HK-2 (cell line): ENCODE data around the gene SCYGR8.
A peak's percentile ranks its signal among the peaks of the same experiment; 100 is the strongest.
"Not testable (repeated sequence)": the region's sequence is repeated elsewhere in the genome, so short reads cannot be mapped to it uniquely, and the experiment has no call there.

ENCODE experiments used
- DNase-seq: peaks from one replicate; pipeline ENCODE4 v3.0.0-alpha.2; 2018; ENCODE audit not compliant: unreplicated experiment

The SCYGR8 gene

GRCh38 chr2:227745594-227745993 lies at the start of gene SCYGR8:
Gene SCYGR8, plus strand, starts transcription at chr2:227745894. Its CDS starts 0 bp downstream, at chr2:227745894.
- no peak for DNase-seq

GRCh38 chr2:227696990-227697679 lies 48.6 kb upstream of the SCYGR8 start:
- DNase-seq, result no peak

- no peak for DNase-seq
These were observed 44.1 kb upstream of the SCYGR8 start for GRCh38 chr2:227701556-227701955.

- DNase-seq, result no peak
These were observed 42.4 kb upstream of the SCYGR8 start for GRCh38 chr2:227703280-227703732.

- no peak for DNase-seq
These were observed 41.7 kb upstream of the SCYGR8 start for GRCh38 chr2:227703961-227704360.

GRCh38 chr2:227706859-227707258 lies 38.8 kb upstream of the SCYGR8 start:
- DNase-seq, result no peak

- DNase-seq, result no peak
These were observed 38.3 kb upstream of the SCYGR8 start for GRCh38 chr2:227707390-227707789.

GRCh38 chr2:227710986-227711385 lies 34.7 kb upstream of the SCYGR8 start:
- DNase-seq, result no peak

GRCh38 chr2:227713291-227713690 lies 32.4 kb upstream of the SCYGR8 start:
- DNase-seq, result no peak

- DNase-seq, result no peak
These were observed 29.2 kb upstream of the SCYGR8 start for GRCh38 chr2:227716501-227716900.

- DNase-seq, result peak; percentile 18
These were observed 27.8 kb upstream of the SCYGR8 start, which contains the start of gene SLC19A3 for GRCh38 chr2:227717687-227718567. Gene SLC19A3, minus strand, starts transcription at chr2:227718028. Its CDS starts 15,710 bp downstream, at chr2:227702318.

- DNase-seq, result no peak
These were observed 26.1 kb upstream of the SCYGR8 start for GRCh38 chr2:227719641-227720040.

GRCh38 chr2:227720680-227721079 lies 25.0 kb upstream of the SCYGR8 start:
- no peak for DNase-seq

GRCh38 chr2:227722821-227723220 lies 22.9 kb upstream of the SCYGR8 start:
- DNase-seq, result not testable (repeated sequence)

GRCh38 chr2:227724394-227725039 lies 21.2 kb upstream of the SCYGR8 start, which contains the start of gene SCYGR6:
Gene SCYGR6, minus strand, starts transcription at chr2:227724757. Its CDS starts 0 bp downstream, at chr2:227724757.
- no peak for DNase-seq

- DNase-seq, result no peak
These were observed 17.7 kb upstream of the SCYGR8 start, which contains the start of gene SCYGR7 for GRCh38 chr2:227728035-227728434. Gene SCYGR7, plus strand, starts transcription at chr2:227728335. Its CDS starts 0 bp downstream, at chr2:227728335.

GRCh38 chr2:227739351-227739750 lies 6.3 kb upstream of the SCYGR8 start:
- no peak for DNase-seq

- DNase-seq, result not testable (repeated sequence)
These were observed 5.0 kb upstream of the SCYGR8 start for GRCh38 chr2:227740705-227741104.

GRCh38 chr2:227748079-227748478 lies 2.4 kb downstream of the SCYGR8 start:
- DNase-seq, result no peak

- not testable (repeated sequence) for DNase-seq
These were observed 10.6 kb downstream of the SCYGR8 start for GRCh38 chr2:227756261-227756660.

GRCh38 chr2:227759411-227760118 lies 13.9 kb downstream of the SCYGR8 start:
- DNase-seq, result peak; percentile 83
